HK-2 (cell line): ENCODE data around the gene DSE.

Source experiments
- DNase-seq: peaks from one replicate; pipeline ENCODE4 v3.0.0-alpha.2; 2018; ENCODE audit not compliant: unreplicated experiment

Gene DSE

DNA sequence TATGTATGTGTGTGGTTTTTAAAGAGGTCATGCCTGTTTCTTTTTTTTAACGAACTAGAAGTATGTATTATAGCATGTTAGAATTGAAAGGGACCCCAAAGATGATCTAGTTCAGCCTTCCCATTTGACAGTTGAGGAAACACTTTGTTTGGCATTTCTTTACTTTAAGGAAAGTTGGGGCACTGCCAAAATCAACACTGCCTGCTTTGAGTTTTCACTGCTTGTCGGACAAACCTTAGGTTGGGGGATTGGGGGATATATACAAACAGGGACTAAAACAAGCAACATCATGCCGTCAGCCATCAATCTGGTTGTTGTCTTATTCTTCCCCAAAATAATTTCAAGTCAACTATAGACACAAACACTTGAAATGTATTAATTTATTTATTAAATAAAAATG, 76.3 kb downstream of the DSE start:
- no peak for DNase-seq

DNA sequence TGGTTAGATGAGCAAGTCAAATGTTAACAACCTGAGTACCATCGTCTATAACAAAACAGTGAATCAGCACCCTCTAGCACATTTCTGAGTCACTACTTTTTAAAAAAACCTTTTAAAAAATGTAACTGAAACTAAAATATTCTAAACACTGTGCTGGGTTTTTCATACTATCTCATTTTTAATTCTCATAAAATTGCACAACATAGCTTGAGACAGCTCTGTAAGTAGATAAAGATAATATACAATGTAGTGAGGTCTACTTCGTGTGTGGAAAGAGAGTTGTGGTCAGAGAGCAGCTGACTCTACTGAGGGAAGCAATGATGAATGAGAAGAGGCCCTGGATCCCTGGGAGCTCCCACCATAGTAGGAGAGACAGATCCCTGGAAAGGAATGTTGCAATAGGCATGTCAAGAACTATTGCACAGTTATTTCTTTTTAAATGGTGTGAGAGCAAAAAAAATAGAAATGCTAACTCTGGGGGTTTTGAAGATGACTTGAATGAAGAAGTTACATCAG, 76.8 kb downstream of the DSE start:
- DNase-seq: peak; percentile 31

DNA sequence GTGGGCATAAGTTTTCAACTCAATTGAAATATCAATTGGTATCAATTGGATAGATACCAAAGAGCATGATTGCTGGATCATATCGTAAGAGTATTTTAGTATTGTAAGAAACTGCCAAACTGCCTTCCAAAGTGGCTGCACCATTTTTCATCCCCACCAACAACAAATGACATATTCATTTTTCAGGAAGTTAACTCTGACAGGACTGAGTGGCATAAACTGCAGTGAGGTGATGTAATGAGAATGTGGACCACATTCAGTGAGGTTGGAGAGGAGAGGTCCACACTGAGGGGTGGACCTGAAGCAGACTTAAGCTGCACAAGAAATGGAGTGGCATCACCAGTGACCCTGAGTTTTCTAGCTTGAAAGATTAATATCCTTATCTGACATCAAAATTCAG, 78.8 kb downstream of the DSE start:
- DNase-seq: no peak

DNA sequence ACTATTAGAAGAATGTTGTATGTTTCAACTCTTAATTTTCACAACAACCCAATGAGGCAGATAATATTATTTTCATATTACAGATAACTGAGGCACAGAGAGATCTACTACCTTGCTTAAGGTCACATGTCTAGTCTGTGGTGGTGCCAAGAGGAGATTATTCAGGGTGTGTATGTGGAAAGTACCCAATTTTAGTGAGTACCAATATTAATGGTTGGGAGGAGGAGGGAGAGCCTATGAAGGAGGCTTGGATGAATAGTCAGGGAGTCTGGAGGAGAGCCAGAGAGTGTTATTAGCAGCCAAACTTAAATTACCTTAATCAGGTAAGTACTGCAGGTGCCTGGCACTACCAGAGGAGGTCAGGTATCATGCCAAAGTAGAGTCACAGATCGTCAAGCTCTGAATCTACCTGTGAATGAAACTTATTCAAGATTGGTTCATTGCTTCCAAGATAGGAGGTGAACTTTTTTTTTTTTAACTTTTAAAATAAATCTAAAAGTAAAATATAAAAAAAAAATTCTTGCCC, 79.5 kb downstream of the DSE start:
- DNase-seq: no peak

DNA sequence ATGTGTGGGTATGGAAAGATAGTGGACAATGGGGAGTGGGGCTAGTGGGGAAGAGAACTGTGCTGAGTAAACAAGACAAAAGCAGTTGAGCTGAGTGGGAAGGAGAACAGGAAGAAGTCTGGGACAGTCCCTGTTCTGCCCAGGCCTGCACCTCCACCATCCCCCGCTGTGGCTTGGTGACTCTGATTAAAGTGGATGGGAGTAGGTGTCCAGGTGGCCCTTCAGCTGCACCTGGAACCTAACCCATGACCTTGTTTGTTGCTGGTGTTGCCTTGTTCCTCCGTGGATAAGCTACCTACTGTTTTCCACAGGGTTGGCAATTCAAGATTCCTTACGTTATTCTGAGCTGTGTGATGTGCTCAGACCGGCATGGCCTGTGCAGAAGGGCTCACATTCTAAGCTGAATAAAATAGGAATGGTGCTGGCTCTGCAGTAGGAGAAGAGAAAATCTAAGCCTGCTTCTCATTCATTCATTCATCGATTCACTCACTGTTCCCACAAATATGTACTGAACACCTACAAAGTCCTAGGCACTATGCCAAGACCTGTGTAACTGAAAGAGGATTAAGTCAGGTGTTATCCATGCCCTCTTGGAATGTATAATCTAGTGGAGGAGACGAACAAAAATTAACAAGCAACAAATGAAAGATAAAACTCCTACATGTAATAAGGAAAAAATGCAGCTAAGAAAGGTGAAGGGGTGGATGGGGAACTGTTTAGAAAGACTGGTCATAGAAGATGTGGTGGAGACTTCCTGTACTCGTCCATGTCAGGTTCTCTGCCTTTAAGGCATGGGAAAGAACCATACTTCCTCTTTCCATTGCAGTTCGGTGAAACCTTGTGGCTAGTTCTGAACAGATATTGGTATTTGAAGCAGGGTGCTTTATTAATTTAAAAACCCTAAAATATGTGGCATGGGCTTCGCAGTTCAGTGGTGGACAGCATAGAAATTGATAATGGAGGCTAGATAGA, 80.3 kb downstream of the DSE start:
- no peak for DNase-seq

DNA sequence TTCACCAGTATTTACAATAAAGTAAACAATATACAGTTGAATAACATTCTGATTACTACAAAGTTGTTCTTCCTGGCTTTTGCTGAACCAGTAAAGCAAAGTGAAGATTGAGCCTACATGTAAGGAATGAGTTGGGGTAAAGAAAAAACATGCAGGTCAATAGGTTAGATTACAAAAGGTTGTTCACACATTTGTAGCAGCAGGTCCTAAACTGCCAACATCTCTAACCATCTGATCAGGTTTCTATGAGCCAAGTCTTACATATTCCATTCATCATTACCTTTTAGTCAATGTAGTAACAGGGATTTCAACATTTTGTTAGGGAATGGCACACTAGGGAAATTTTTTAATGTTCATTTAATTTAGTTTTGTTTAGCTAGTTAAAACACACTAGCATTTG, 81.2 kb downstream of the DSE start:
- no peak for DNase-seq

DNA sequence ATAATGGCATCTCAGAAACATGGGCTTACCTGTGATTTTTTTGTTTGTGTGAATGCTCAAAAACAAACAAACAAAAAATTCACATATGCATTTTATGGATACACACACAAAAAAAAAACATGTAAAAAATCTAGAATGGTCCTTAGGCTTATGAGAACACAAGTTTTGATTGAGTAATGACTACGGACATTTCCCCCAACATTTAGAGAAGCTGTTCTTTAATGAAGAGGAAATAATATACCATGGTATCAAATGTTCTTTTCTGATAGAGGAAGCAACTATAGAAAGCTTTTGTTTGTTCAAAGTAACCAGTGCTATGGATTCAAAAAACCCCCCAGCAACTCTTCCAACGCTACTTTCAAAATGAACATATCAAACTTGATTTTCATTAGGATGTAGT, 81.8 kb downstream of the DSE start:
- DNase-seq: no peak

DNA sequence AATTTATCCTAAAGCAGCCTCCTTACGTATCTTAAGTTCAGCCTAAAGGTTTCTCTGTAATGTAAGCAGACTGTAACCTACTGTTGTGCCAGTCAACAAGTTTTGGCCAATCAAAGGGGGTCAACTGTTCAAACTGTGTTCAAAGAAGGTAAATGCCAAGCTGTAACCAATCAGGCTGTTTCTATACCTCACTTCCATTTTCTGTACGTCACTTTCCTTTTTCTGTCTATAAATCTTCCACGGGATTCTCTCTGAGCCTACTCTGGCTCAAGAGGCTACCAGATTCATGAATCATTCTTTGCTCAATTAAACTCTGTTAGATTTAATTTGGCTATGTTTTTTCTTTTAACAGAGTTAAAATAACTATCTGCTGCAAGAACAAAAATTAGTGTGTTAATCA, 85.4 kb downstream of the DSE start:
- DNase-seq: no peak

DNA sequence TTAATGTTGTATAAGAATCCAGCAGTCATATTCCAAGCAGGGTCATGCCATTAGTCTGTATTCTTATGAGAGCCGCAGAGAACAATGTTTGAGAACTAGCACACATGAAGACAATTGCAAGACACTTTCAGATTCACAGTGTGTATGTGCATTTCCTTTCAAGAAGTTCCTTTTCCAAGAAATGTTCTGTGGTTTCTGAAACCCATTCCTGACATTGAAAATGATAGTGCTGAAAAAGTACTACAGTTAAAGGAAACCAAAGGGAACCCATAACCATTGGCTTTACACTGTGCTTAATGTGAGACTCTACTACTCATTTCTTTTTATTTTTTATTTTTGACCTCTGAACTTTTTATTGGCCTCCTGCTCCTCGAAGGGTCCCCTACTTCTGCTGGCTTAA, 86.2 kb downstream of the DSE start:
- no peak for DNase-seq

DNA sequence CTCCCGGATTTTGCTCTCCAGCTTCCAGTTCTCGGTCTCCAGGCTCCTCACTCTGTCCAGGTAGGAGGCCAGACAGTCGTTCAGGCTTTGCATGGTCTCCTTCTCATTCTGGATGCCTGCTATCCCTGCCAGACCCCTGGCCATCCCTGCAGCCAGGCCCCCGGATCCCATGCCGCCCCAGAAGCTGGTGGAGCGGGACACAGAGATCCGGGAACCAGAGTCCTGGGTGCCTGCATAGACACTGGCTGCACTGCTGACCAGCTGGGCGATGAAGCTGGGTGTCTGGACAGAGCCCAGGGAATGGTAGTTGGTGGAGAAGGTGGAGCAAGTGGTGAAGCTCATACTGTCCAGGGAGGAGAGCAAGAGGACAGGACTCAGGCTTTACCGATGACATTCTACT, 87.5 kb downstream of the DSE start:
- DNase-seq: no peak

DNA sequence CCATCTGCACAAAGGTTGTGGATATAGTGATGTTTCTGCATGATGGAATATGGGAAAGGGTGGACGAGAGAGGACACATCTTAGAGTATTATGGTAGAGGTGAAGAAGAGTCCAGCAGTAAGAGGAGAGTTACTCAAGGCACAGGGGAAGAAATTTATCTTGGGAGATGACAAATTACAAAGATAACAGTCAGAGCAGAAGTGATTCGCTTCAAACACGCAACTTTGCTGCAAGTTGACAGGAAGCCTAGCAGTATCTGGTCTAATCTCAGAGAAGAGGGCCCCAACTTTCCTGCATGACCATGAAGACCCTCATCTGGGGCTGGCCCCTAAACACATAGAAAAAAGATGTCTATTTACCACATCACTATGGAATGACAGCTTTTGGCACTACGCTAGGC, 89.2 kb downstream of the DSE start:
- no peak for DNase-seq

DNA sequence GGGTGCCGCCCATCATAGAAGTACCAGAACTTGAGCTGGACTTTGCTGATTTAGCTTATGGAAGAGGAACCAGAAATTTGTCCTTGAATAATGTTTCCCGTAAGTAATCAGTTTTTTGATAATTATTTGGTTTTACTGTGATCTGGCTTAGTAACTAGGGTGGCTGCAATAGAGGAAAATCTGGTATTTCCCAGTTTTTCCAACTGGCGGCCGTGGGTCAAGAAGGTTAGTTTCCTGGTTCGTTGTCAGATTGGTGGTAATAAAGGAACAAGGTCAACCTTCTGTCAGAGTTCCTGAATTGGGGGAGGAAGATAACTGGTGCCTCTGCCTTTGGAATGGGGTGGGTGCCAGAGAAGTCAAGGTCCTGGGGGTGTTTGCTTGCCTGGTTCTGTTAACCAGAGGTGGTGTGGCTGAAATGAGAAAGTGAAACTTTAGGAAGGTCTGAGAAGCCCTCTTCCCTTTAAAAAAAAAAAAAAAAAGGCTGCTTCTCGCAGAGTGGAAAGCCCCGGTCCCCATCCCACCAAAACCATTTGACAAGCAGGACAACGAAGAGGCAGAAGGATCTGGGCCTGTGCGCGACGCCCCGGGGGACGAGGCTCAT, 90.7 kb downstream of the DSE start, which contains the start of gene CALHM6:
TSS of gene CALHM6 (plus strand) at position 45 of the 601 bp plus-strand sequence. CDS start at position 600, 555 bp downstream.
- no peak for DNase-seq

DNA sequence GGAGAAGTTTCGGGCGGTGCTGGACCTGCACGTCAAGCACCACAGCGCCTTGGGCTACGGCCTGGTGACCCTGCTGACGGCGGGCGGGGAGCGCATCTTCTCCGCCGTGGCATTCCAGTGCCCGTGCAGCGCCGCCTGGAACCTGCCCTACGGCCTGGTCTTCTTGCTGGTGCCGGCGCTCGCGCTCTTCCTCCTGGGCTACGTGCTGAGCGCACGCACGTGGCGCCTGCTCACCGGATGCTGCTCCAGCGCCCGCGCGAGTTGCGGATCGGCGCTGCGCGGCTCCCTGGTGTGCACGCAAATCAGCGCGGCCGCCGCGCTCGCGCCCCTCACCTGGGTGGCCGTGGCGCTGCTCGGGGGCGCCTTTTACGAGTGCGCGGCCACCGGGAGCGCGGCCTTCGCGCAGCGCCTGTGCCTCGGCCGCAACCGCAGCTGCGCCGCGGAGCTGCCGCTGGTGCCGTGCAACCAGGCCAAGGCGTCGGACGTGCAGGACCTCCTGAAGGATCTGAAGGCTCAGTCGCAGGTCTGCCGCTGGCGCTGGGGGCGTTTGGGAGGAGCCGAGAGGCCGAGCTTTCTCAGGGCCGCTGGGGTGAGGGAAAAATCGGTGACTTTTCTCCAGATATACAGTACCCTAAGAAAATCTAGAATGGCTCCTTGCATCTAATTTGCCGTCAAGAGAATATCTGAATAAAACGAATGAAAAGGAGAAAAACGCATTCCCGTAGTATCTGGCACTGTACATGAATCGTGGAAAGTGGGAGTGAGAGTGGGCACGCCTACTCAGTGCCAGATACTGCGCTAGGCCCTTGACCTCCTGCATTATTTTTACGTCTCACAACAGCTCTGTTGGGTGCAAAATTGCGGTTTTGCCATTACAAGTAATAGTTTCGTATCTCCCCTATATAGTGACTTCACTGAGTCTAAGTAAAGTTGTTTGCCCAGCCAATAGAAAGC, 91.5 kb downstream of the DSE start:
- peak; percentile 81 for DNase-seq

DNA sequence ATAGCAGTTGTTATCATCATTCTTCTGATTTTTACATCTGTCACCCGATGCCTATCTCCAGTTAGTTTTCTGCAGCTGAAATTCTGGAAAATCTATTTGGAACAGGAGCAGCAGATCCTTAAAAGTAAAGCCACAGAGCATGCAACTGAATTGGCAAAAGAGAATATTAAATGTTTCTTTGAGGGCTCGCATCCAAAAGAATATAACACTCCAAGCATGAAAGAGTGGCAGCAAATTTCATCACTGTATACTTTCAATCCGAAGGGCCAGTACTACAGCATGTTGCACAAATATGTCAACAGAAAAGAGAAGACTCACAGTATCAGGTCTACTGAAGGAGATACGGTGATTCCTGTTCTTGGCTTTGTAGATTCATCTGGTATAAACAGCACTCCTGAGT, 92.6 kb downstream of the DSE start:
- DNase-seq: no peak

DNA sequence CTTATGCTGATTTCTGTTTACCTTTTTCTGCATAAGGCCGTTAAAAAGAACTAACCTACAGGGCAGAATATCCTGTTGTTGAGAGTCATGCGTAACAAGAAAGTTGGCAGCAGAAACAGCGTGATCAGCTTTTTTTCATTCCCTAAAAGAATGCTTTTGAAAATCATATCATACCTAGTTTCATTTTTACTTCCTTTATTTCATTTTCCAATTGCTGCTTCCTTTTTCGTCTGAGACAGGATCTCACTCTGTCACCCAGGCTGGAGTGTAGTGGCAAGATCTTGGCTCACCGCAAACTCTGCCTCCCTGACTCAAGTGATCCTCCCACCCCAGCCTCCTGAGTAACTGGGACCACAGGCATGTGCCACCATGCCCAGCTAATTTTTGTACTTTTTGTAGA, 94.5 kb downstream of the DSE start:
- DNase-seq: no peak

DNA sequence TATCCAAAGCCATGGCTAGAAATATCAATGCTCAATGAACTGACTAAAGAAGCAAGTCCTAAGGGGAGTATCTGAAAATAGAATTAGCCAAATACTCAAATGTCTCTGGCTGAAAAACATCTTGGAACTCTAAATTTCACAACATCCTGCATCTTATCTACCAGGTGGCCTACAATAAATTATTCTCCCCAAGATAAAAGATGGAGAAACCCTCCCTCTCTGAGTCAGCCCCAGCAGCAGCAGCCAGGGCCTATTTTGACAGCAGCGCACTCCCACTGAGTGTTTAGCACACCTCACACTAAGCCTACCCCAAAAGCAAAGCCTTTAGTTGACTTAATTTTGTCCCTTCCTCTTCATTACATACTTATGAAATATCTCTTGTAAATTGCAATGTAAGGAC, 96.3 kb downstream of the DSE start:
- DNase-seq: no peak

DNA sequence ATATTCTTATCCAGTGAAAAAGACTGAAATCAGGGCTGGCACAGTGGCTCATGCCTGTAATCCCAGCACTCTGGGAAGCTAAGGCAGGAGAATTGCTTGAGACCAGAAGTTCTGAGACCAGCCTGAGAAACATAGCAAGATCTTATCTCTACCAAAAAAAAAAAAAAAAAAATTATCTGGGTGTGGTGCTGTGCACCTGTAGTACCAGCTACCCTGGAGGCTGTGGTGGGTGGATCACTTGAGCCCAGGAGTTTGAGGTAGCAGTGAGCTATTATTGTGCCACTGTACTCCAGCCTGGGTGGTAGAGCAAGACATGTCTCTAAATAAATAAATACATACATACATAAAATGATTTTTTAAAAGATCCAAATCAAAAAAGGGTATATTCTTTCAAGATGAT, 96.8 kb downstream of the DSE start:
- no peak for DNase-seq

DNA sequence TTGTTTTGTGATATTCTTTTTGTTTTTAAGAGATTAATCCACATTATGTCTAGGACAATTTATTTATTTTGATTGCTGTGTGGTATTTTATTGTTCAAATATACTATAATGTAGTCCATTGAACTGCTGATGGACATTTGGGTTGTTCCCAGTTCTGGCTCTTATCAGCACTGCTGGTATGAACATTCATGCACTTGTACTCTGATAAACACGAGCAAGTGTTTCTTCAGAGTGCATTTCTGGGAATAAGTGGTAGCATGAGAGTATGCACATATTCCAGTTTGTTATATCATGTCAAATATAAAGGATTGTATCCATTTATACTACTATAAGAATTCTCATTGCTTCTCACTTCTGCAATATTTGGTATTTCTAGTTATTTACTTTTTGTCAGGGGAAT, 97.5 kb downstream of the DSE start:
- DNase-seq: no peak

DNA sequence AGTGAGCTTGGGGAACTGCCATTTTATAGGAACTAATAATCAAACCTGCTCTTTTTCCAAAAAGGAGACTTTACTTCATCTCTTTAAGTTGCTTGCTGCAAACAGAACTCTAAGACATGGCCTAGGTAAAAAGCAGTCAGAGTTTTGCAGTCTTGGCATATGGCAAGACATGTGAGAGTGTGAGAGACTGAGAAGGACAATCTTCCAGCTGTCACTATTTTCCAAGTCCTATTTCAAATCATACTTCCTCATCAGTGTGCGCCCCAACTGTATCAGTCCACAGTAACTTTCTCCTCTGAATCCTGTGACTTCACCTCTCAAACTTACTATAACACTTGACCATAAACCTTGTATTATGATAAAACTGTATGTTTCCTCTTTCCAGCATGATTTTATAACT, 100.8 kb downstream of the DSE start:
- DNase-seq: no peak

DNA sequence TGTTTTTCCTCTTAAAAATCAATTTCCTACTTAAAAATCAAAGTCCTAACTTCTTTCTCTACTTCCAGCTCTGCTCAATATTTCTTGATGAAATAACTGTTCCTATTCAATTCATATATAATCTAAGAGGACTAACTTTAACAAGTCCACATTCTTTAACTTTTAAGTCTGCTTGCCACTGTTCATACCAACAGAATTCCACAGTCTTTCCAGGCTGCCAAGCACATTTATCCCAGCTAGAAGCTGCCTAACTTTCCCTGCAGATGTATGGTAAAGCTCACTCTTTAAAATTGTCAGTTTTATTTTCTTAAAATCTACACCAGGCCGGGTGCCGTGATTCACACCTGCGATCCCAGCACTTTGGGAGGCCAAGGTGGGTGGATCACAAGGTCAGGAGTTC, 102.0 kb downstream of the DSE start:
- DNase-seq: no peak

DNA sequence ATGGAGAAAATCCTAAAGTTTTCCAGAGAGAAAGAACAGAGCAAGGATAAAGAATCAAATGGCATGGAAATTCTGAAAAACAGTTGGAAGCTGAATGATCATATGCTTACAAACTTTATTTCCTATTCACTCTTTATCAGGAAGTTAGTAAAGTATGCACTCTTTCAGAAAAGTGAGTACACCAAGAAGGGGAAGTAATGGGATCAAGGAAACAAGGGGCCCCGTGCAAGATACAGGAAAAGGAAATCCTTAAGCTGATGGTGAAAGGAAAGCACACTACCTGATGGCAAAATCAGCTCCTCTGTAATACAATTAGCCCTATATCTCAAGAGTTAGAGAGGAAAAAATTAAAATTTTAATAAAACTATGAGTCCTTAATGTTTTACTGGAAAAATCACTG, 104.4 kb downstream of the DSE start:
- DNase-seq: no peak
